ENCODE results near the gene TDRD12. TPM values are rescaled to one million over a fixed set of nuclear protein-coding genes. Genes with fewer than 3 reads are reported as not detected.

Gene TDRD12
- total RNA-seq, 1 experiment from 2014 or later, result 0.33 TPM

DNA sequence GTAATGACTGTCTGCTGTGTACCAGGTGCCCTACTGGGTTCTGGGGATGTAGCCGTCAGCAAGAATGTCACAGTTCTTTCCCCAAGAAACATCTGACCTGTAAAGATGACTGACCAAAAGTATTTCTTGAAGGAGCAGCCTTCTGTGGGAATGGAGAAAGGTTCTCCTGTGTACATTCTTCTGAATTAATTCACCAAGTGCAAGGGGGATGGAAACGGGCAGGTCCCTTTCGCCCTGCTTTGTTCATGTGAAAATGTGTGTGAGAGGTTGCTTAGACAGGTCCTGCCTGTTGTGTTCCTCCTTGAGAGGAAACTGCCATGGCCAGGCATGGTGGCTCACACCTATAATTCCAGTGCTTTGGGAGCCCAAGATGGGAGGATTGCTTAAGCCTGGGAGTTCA, 93.0 kb downstream of the TDRD12 start:
- no TSS peak for BruUV-seq (replicated peaks)
- H3K27me3 ChIP-seq (ENCODE audit: control insufficient read depth, insufficient read depth, low read length), result no peaks in the 10 kb centered on the region
- no peak overlapping the region for H3K4me3 ChIP-seq (ENCODE audit: low read depth in 2 of 2, low read length in 2 of 2)
- H3K27ac ChIP-seq (ENCODE audit: low read length), result no peak overlapping the region
- no peak for DNase-seq (ENCODE audit: low read depth, low spot score)
- CTCF ChIA-PET, result no interaction called here
- ATAC-seq, result no peak
- POLR2A ChIA-PET, result interaction anchor here (0.7 kb wide), 1 partner anchor 1941 kb away, joined by 3 read pairs; no protein-coding TSS in a partner anchor
- H3K36me3 ChIP-seq (ENCODE audit: control insufficient read depth, insufficient read depth, low read length), result no peaks in the 10 kb centered on the region
- H3K9me3 ChIP-seq (ENCODE audit: control insufficient read depth, insufficient read depth, low read depth, low read length), result no peaks in the 10 kb centered on the region
- intact Hi-C loops (cut with micrococcal nuclease; ENCODE audit: unreplicated experiment), result no loop called here
- no peak for TF ChIP-seq SIN3A (IDR thresholded peaks at IDR 0.05; ENCODE audit: borderline replicate concordance, insufficient read depth, low read depth, low read length)
- TF ChIP-seq POLR2AphosphoS5 (IDR thresholded peaks at IDR 0.05; ENCODE audit: low read depth, low read length), result no peak
- TF ChIP-seq, protein P1, sequence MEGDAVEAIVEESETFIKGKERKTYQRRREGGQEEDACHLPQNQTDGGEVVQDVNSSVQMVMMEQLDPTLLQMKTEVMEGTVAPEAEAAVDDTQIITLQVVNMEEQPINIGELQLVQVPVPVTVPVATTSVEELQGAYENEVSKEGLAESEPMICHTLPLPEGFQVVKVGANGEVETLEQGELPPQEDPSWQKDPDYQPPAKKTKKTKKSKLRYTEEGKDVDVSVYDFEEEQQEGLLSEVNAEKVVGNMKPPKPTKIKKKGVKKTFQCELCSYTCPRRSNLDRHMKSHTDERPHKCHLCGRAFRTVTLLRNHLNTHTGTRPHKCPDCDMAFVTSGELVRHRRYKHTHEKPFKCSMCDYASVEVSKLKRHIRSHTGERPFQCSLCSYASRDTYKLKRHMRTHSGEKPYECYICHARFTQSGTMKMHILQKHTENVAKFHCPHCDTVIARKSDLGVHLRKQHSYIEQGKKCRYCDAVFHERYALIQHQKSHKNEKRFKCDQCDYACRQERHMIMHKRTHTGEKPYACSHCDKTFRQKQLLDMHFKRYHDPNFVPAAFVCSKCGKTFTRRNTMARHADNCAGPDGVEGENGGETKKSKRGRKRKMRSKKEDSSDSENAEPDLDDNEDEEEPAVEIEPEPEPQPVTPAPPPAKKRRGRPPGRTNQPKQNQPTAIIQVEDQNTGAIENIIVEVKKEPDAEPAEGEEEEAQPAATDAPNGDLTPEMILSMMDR (IDR thresholded peaks at IDR 0.05), result no peak
- TF ChIP-seq, protein P2, sequence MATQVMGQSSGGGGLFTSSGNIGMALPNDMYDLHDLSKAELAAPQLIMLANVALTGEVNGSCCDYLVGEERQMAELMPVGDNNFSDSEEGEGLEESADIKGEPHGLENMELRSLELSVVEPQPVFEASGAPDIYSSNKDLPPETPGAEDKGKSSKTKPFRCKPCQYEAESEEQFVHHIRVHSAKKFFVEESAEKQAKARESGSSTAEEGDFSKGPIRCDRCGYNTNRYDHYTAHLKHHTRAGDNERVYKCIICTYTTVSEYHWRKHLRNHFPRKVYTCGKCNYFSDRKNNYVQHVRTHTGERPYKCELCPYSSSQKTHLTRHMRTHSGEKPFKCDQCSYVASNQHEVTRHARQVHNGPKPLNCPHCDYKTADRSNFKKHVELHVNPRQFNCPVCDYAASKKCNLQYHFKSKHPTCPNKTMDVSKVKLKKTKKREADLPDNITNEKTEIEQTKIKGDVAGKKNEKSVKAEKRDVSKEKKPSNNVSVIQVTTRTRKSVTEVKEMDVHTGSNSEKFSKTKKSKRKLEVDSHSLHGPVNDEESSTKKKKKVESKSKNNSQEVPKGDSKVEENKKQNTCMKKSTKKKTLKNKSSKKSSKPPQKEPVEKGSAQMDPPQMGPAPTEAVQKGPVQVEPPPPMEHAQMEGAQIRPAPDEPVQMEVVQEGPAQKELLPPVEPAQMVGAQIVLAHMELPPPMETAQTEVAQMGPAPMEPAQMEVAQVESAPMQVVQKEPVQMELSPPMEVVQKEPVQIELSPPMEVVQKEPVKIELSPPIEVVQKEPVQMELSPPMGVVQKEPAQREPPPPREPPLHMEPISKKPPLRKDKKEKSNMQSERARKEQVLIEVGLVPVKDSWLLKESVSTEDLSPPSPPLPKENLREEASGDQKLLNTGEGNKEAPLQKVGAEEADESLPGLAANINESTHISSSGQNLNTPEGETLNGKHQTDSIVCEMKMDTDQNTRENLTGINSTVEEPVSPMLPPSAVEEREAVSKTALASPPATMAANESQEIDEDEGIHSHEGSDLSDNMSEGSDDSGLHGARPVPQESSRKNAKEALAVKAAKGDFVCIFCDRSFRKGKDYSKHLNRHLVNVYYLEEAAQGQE (IDR thresholded peaks at IDR 0.05; ENCODE audit: insufficient read depth in 1 of 2, low read depth in 2 of 2, low read length in 1 of 2), result no peak
- TF ChIP-seq TCF7L2 (IDR thresholded peaks at IDR 0.05; ENCODE audit: low read depth, low read length), result no peak
- no peaks in the 10 kb centered on the region for H3K4me1 ChIP-seq (ENCODE audit: control insufficient read depth, insufficient read depth, low read length)
- in situ Hi-C loops (cut with HindIII; ENCODE audit: low pct_unique_long_range_greater_than_20kb, low sequenced_read_pairs), result no loop called here

DNA sequence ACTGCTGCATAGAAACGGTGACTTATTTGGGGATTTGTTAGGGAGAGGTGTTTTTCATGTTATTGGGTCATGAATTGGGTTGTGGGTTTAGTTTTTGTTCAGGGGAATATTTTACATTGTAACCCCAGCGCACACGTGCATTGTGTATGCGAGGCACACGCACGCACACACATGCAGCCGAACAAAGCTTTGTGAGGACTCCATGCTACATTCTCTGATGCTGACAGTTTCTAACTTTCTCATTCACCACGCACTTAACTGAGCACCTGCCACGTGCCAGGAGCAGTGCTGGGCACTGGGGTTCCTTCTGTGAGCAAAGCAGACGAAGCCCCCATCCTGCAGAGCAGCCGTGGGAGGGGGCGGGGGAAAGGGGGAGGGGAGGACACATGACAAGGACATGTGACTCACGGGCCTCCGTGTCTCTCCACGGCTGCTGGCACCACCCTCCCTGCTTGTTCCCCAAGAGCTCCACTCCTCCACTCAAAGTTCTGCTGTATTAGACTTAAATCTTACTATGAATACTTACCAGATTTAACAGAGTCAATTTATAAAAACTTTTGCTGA, 94.4 kb downstream of the TDRD12 start:
- Histone ChIP-seq H3K4me3 (ENCODE audit: low read depth in 2 of 2, low read length in 2 of 2) (no peak overlapping the region), H3K9me3 (ENCODE audit: control insufficient read depth, insufficient read depth, low read depth, low read length) (no peaks in the 10 kb centered on the region), H3K27ac (ENCODE audit: low read length) (no peak overlapping the region), H3K36me3 (ENCODE audit: control insufficient read depth, insufficient read depth, low read length) (no peaks in the 10 kb centered on the region), H3K4me1 (ENCODE audit: control insufficient read depth, insufficient read depth, low read length) (no peaks in the 10 kb centered on the region), H3K27me3 (ENCODE audit: control insufficient read depth, insufficient read depth, low read length) (no peaks in the 10 kb centered on the region)
- no TSS peak for BruUV-seq (replicated peaks)
- DNase-seq (ENCODE audit: low read depth, low spot score) (no peak), ATAC-seq (no peak)
- POLR2A ChIA-PET, result no interaction called here
- TF ChIP-seq SIN3A (IDR thresholded peaks at IDR 0.05; ENCODE audit: borderline replicate concordance, insufficient read depth, low read depth, low read length) (no peak), TCF7L2 (IDR thresholded peaks at IDR 0.05; ENCODE audit: low read depth, low read length) (no peak), POLR2AphosphoS5 (IDR thresholded peaks at IDR 0.05; ENCODE audit: low read depth, low read length) (no peak)
- TF ChIP-seq, protein P2 (IDR thresholded peaks at IDR 0.05; ENCODE audit: insufficient read depth in 1 of 2, low read depth in 2 of 2, low read length in 1 of 2), result no peak
- TF ChIP-seq, protein P1 (IDR thresholded peaks at IDR 0.05), result no peak
- CTCF ChIA-PET, result no interaction called here
- in situ Hi-C loops (cut with HindIII; ENCODE audit: low pct_unique_long_range_greater_than_20kb, low sequenced_read_pairs) (no loop called here), intact Hi-C loops (cut with micrococcal nuclease; ENCODE audit: unreplicated experiment) (no loop called here)

Measured in Panc1 (cell line).